ENCODE data around the gene GPT2. TPM values are rescaled to one million over a fixed set of nuclear protein-coding genes. Genes with fewer than 3 reads are reported as not detected.
A peak's percentile ranks its signal among the peaks of the same experiment; 100 is the strongest.

Gene GPT2
- total and polyA plus RNA-seq, 7 donors, result 3.3 to 28.7 (median 14.8) TPM

DNA sequence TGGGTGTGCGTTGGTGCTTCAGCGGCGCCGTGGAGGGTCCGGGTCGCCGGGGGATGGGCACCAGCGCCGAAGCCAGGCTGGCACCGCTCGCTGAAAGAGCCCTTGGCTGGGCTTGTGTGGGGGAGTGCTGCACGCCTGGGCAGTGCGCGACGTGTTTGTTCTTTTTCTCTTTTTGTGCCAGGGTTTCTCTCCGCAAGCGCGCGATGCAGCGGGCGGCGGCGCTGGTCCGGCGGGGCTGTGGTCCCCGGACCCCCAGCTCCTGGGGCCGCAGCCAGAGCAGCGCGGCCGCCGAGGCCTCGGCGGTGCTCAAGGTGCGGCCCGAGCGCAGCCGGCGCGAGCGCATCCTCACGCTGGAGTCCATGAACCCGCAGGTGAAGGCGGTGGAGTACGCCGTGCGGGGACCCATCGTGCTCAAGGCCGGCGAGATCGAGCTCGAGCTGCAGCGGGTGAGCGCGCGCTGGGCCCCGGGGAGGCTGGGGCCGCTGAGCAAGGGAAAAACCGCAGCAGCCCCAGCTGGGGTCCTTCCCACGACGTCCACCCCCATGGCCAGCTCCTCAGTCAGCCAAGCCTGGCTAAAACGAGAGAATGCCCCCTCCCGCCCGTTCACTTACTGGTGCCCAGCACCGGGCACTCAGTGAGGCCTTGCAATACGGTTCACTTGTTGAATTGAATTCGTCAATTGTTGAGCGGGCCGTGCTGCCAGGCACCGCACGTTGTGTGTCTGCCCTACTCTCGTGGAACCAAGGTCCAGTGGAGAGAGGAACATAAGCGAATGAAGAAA, 541 bp downstream of the GPT2 start:
- intact Hi-C loops (cut with DNase I), result loop anchor here (2.0 kb wide), 3 partner anchors 24 to 54 kb away; partner anchors contain the start of gene C16orf87
- Histone ChIP-seq H3K27ac (peak overlapping the region; percentile 53 to 75 (median 68)), H3K4me3 (peak overlapping the region; percentile 54 to 87 (median 72)), H3K27me3 (peaks cover 0 to 8% (median 0%) of the 10 kb centered on the region in 3 donors), H3K9me3 (no peaks in the 10 kb centered on the region), H3K36me3 (no peaks in the 10 kb centered on the region), H3K4me1 (peaks cover 0 to 19% (median 15%) of the 10 kb centered on the region in 4 donors)
- TF ChIP-seq, protein P1, sequence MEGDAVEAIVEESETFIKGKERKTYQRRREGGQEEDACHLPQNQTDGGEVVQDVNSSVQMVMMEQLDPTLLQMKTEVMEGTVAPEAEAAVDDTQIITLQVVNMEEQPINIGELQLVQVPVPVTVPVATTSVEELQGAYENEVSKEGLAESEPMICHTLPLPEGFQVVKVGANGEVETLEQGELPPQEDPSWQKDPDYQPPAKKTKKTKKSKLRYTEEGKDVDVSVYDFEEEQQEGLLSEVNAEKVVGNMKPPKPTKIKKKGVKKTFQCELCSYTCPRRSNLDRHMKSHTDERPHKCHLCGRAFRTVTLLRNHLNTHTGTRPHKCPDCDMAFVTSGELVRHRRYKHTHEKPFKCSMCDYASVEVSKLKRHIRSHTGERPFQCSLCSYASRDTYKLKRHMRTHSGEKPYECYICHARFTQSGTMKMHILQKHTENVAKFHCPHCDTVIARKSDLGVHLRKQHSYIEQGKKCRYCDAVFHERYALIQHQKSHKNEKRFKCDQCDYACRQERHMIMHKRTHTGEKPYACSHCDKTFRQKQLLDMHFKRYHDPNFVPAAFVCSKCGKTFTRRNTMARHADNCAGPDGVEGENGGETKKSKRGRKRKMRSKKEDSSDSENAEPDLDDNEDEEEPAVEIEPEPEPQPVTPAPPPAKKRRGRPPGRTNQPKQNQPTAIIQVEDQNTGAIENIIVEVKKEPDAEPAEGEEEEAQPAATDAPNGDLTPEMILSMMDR (IDR thresholded peaks at IDR 0.05), result no peak
- TF ChIP-seq POLR2AphosphoS5 (IDR thresholded peaks at IDR 0.05) (no peak), POLR2A (IDR thresholded peaks at IDR 0.05) (no peak), EP300 (IDR thresholded peaks at IDR 0.05) (no peak)
- no peak for DNase-seq
- WGBS, 2 donors, result 6 to 7% methylated on average over 72 of the region's 72 CpGs

DNA sequence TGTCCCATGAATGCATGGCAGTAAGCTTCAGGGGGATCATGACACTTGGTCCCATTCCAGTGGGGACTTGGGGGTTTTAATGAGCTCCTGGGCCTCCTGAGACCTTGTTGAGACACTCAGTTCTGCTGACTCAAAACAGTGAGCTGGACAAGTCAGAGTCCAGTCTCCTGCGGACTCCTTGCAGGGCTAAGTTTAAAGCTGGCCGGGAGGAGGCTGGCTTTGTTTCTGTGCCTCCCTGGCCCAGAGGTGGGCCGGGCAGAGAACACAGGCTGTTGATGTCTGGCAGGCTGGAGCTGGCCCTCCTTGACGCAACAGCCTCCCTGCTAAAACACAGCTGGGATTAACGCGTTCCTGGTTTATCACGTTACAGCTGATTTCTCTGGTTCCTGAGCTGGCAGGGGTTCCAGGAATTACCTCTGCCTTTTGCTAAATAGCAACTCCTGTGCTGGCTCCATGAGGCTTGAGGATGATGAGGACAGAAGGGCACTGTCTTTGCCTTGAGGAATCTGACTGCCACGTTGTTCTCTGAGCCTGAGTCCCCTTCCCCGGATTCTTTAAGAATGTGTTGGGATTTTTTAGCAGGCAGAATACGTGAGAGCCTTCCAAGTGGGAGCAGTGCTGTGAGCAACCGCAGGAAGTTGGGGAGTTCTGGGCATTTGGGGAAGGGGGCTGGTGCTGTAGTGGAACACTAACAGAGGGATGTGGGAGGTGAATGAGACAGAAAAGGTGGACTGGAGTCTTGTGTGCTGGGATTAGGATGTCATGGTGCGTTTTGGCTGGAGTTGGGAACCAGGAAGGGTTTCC, 2.0 kb downstream of the GPT2 start:
- Histone ChIP-seq H3K4me3 (no peak overlapping the region), H3K9me3 (no peaks in the 10 kb centered on the region), H3K4me1 (peaks cover 0 to 19% (median 15%) of the 10 kb centered on the region in 4 donors), H3K27ac (no peak overlapping the region), H3K27me3 (no peaks in the 10 kb centered on the region), H3K36me3 (no peaks in the 10 kb centered on the region)
- TF ChIP-seq, protein P1 (IDR thresholded peaks at IDR 0.05), result no peak
- TF ChIP-seq POLR2A (IDR thresholded peaks at IDR 0.05) (no peak), POLR2AphosphoS5 (IDR thresholded peaks at IDR 0.05) (no peak), EP300 (IDR thresholded peaks at IDR 0.05) (no peak)
- intact Hi-C loops (cut with DNase I), result loop anchor here (2.0 kb wide), 3 partner anchors 23 to 55 kb away; partner anchors contain the start of gene C16orf87
- no peak for DNase-seq
- 91% methylated on average over 12 of the region's 12 CpGs for WGBS, 2 donors

GRCh38 chr16:46886764-46887523, 2.8 kb downstream of the GPT2 start:
- H3K27ac ChIP-seq, result no peak overlapping the region
- whole genome bisulfite sequencing, 2 donors, result 95 to 96% methylated on average over 16 of the region's 16 CpGs
- no peaks in the 10 kb centered on the region for H3K27me3 ChIP-seq
- TF ChIP-seq, protein P1 (IDR thresholded peaks at IDR 0.05), result no peak
- TF ChIP-seq POLR2AphosphoS5 (IDR thresholded peaks at IDR 0.05), result no peak
- no peak for TF ChIP-seq EP300 (IDR thresholded peaks at IDR 0.05)
- no peak for TF ChIP-seq POLR2A (IDR thresholded peaks at IDR 0.05)
- peaks cover 0 to 19% (median 15%) of the 10 kb centered on the region in 4 donors for H3K4me1 ChIP-seq
- DNase-seq, result no peak
- no peaks in the 10 kb centered on the region for H3K9me3 ChIP-seq
- no peak overlapping the region for H3K4me3 ChIP-seq
- no peaks in the 10 kb centered on the region for H3K36me3 ChIP-seq
- intact Hi-C loops (cut with DNase I), result no loop called here

DNA sequence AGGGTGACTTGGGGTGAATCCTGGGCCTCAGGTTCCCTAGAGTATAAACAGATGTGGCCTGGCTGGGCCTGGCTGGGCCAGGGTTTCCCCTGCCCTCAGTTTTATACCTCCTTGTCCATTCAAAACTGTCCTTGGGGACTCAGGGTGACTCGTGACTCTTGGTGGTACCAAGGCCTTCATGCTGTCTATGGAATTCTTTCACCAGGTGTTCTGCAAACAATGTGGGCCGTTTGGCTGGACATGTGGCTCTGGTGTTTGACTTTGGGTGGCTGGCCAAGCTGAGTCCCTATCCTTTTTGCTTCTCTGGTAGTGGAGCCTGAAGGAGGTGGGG, 3.3 kb downstream of the GPT2 start:
- TF ChIP-seq EP300 (IDR thresholded peaks at IDR 0.05) (no peak), POLR2AphosphoS5 (IDR thresholded peaks at IDR 0.05) (no peak)
- Histone ChIP-seq H3K9me3 (no peaks in the 10 kb centered on the region), H3K27ac (no peak overlapping the region), H3K36me3 (no peaks in the 10 kb centered on the region), H3K4me3 (no peak overlapping the region), H3K4me1 (peaks cover 0 to 19% (median 15%) of the 10 kb centered on the region in 4 donors), H3K27me3 (no peaks in the 10 kb centered on the region)
- no peak for DNase-seq
- WGBS, 2 donors, result 66 to 76% methylated on average over 2 of the region's 2 CpGs
- intact Hi-C loops (cut with DNase I), result no loop called here
